PFSK-1 (cell line): Measurements from ENCODE around the gene NPHS1.

Source experiments
- SIN3A ChIP-seq: IDR thresholded peaks from 2 replicates; pipeline ENCODE4 v1.6.1; 2012; ENCODE audit warnings: mild to moderate bottlenecking, low read length, moderate library complexity, borderline replicate concordance; ENCODE audit not compliant: insufficient read depth
- TAF1 ChIP-seq: IDR thresholded peaks from 2 replicates; pipeline ENCODE4 v1.6.1; 2012; ENCODE audit warnings: low read length, control low read depth, borderline replicate concordance; ENCODE audit not compliant: insufficient read depth

- TF ChIP-seq TAF1 (no peak), SIN3A (no peak)
Observed at GRCh38 chr19:35792888-35793287, 59.4 kb downstream of the NPHS1 start.
